GM18861 (cell line): ENCODE results near the gene USP3.

Source experiments
- ATAC-seq: cut with Tn5 transposase; IDR thresholded peaks from one replicate; pipeline ENCODE4 v1.9.1; 2021; ENCODE audit not compliant: unreplicated experiment

The USP3 gene

GRCh38 chr15:63582179-63582578 lies 77.8 kb downstream of the USP3 start:
- ATAC-seq, result no peak

DNA sequence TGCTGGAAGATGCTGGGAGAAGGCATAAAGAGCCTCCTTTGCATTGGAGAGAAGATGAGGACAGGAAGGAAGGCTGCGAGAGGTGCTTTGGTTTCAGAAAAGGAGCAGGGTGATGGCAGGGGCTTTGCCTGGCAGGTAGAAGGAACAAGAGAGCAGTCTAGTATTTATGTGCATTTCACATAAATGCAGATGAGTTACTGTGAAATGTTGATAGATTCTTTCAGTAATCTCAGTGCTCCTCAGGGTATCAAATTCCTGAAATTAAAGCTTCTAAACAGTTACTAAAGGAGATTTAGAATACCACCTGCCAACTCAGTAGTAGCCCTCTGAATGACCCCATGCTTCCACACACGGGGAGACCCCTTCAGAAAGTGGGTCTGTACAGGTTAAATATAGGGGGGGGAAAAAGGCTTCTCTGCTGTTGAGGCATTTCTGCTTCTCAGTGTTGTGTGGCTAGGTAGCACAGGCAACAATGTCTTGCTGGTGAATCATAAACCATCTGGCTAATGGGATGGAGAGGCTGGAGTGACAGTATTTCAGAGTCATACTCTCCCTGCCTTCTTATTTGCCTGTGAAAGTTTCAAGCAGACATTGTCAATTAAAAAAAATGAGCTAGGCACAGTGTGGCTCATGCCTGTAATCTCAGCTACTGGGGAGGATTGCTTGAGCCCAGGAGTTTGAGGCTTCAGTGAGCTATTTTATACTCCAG lies 78.5 kb downstream of the USP3 start:
- no peak for ATAC-seq

DNA sequence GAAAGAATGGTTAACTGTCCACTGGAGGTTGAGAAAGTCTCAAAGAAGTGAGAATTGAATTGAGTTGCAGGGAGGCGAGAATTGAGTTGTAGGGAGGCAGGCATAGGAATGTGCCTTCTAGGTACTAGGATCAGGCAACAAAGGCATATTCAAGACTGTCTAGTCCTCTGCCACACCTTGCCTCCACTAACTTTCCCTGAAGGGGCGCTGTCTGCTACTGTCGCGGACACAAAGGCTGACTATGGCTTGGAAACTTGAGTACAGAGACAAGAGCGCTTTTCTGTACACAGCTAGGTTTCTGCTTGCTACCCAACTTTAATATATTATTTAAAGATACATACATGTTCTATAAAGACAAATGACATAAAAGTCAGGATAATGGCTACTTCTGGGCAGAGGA lies 82.4 kb downstream of the USP3 start:
- ATAC-seq, result no peak

- no peak for ATAC-seq
These were observed 83.1 kb downstream of the USP3 start for GRCh38 chr15:63587527-63587926.

- ATAC-seq, result no peak
These were observed 84.4 kb downstream of the USP3 start for GRCh38 chr15:63588826-63589225.

- no peak for ATAC-seq
These were observed 89.6 kb downstream of the USP3 start for GRCh38 chr15:63593705-63594671.

GRCh38 chr15:63595065-63595464 lies 90.7 kb downstream of the USP3 start:
- no peak for ATAC-seq

DNA sequence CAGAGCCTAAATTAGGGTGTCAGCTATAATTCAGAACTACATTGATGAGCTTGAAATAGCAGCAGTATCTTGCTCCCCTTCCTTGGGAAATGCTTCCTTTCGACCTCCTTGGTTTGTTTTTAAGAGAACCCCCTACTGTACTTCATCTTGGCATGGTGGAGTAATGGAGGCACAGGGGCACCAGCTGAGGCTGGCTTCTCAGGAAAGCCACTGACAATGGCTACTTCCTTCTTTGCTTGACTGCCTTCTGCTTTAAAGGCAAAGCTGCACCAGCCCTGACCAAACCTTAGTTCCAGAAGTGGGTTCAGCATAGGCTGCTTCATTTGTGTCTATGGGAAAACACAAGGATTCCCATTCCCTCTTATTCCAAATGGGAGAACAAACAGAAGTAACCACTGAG lies 91.3 kb downstream of the USP3 start:
- no peak for ATAC-seq

DNA sequence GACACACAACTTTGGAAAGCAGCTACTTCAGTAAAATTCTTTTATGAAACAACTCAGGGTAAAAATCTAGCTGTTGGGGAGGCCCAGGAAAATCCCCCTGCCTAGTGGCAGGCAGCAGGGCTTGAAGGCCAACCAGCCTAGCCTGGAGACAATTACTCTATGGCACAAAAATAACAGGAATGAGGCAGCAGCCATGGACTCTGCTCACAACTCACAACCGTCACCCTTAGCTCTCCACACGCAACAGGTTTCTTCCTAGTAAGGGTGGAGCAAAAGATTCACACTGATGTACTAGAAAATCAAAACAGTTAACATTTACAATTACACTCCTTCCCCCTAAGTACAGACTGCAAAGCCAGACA lies 92.3 kb downstream of the USP3 start:
- no peak for ATAC-seq

- no peak for ATAC-seq
These were observed 92.8 kb downstream of the USP3 start, which contains the start of gene FBXL22 for GRCh38 chr15:63597038-63597790. Gene FBXL22, plus strand, starts transcription at chr15:63597387. Its CDS starts 6 bp downstream, at chr15:63597393.

DNA sequence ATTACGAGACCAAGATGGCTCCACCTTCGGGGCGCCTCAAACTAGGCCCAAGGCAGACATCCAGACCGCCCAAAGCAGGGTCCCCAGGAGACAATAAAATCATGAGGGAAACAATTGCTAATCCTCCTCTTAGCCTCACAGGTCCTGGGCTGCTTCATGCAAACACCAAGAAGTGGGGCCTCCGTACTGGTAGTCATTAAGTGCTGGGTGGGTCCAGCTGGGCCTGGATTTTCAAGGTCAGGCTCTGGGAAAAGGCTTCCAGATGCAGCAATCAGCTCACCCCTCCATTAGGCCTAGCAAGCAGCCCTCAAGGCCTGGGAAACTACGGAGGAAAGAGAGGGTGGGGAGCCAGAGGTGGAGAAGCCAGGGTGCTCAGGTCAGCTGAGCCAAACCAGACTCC lies 93.4 kb downstream of the USP3 start:
- ATAC-seq, result no peak

- no peak for ATAC-seq
These were observed 94.3 kb downstream of the USP3 start for GRCh38 chr15:63598473-63599400.

GRCh38 chr15:63599401-63600000 lies 95.1 kb downstream of the USP3 start:
- no peak for ATAC-seq

GRCh38 chr15:63600001-63600615 lies 95.7 kb downstream of the USP3 start:
- ATAC-seq, result no peak

DNA sequence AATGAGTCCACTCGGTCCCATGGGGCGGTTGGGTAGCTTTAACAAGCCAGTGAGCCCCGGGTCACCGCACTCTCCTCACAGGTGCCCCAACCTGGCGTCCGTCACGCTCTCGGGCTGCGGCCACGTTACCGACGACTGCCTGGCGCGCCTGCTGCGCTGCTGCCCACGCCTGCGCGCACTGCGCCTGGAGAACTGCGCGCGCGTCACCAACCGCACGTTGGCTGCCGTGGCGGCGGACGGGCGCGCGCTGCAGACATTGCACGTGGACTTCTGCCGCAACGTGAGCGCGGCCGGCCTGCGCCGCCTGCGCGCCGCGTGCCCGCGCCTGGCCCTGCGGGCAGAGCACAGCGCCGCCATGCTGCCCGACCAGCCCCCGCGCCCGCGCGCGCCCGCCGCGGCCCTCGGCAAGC lies 96.2 kb downstream of the USP3 start:
- ATAC-seq, result peak; percentile 70

GRCh38 chr15:63601026-63601703 lies 96.8 kb downstream of the USP3 start:
- ATAC-seq, result no peak

DNA sequence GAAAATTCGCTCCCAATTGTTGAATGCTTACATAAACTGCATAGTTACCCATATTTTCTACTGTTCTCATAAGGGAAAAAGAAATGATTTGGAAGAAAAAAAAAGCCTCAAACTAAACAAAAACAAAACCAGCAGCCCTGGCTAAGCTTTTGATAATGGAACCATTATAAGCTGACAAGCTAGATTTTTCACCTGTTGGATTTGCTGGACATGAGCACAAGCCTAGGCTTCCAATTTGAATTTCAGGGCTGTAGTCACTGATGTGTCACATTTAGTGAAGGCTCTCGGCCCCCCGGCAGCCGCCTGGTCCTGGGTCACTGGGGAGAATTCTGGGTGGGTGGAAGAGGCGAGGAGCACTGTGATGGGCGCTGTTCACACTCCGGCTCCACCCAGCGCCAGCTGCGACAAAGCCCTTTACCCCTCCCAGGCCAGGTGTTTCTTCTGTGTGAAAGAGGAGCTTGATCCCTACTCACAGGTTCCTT lies 97.4 kb downstream of the USP3 start:
- ATAC-seq, result no peak

- no peak for ATAC-seq
These were observed 98.2 kb downstream of the USP3 start for GRCh38 chr15:63602595-63602994.

DNA sequence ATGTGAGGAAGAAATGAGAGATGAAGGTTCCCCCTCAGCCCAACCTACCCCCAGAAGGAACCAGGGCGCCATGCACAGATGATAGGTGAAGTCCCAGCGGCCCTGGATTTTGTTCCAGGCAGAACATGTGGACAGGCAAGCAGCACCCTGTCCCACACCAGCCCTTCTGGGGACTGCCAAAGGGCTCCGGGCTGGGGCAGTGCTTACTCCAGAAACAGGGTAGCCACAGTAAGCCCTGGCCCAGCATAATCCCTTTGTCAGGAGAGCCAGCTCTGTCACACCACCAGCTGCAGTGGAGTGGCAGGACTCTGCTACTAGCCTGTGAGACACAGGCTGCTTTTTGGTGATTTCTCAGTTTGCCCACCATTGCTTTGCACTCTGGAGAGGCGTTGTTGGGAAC lies 99.1 kb downstream of the USP3 start:
- ATAC-seq, result no peak
